ENCODE results near the gene RANBP3L.
"Not testable (repeated sequence)": the region's sequence is repeated elsewhere in the genome, so short reads cannot be mapped to it uniquely, and the experiment has no call there.

RANBP3L gene

DNA sequence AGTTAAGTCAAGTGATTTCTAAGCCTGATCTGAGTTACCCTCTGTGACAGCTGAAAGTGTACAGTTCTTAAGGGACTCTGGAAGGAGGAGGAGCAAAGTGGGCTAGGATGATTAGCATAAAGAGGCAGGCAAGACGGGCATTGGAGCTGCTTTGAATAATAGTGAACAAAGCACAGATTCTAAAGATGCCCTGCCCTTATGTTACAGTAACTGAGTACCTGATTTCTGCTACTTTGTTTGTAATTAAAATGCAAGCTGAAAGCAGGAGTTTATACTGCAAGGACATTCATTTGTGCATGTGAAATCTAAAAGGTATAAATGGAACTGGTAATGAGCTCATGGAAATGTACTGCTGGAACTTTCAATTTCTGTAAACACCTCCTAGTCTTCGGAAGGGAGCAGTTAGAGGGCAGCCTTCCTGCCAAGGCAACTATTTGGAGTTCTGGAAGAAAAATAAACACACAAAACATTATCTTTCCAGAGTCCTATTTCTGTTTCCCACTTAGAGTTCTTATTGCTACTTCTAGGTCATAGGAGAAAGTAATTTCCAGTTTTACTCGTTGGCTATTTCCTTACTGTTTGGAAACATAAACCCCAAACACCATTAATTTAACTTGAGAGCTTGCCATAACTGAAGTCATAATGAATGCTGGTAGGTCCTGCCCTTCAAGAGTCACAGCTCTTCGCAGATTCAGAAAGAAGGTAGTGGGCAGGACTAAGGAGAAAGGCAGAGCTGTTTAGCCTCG, at the start of gene RANBP3L:
Gene RANBP3L (minus strand): TSS at position 45 of the 746 bp plus-strand sequence. CDS start 486 bp downstream, outside the sequence.
- no peak for DNase-seq (ENCODE audit: low read depth in 2 of 2)

GRCh38 chr5:36346896-36347690, 45.4 kb upstream of the RANBP3L start:
- no peak for DNase-seq (ENCODE audit: low read depth in 2 of 2)

DNA sequence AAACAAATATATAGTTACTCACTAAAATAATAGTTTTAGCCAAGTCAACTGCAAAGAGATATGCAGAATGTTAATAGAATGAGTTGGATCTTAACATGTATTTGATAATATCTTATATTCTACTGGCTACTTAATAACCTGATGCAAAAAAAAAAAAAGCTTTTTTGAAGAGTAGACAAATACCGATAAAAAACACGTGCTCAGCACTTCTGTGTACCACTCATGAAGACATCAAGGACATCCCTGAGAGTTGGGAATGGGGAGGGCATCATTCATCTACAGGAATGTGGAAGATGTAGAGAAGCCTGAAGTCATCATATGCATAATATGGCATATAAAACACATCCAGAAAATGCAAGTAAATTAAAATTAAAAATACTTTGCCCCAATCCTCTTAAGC, 43.2 kb upstream of the RANBP3L start:
- DNase-seq (ENCODE audit: low read depth in 2 of 2): no peak

DNA sequence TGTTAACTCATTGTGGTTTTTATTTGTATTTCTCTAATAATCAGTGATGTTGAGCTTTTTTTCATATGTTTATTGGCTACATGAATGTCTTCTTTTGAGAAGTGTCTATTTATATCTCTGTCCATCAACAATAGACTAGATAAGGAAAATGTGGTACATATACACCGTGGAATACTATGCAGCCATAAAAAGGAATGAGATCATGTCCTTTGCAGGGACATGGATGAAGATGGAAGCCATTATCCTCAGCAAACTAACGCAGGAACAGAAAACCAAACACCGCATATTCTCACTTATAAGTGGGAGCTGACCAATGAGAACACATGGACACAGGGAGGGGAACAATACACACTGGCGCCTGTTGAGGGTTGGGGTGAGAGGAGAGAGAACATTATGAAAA, 40.0 kb upstream of the RANBP3L start:
- DNase-seq (ENCODE audit: low read depth in 2 of 2): not testable (repeated sequence)

- no peak for DNase-seq (ENCODE audit: low read depth in 2 of 2)
These were observed 35.9 kb upstream of the RANBP3L start for GRCh38 chr5:36337597-36337996.

GRCh38 chr5:36334315-36334714, 32.6 kb upstream of the RANBP3L start:
- DNase-seq (ENCODE audit: low read depth in 2 of 2): no peak

GRCh38 chr5:36332720-36333119, 31.0 kb upstream of the RANBP3L start:
- DNase-seq (ENCODE audit: low read depth in 2 of 2): not testable (repeated sequence)

GRCh38 chr5:36325196-36325595, 23.5 kb upstream of the RANBP3L start:
- DNase-seq (ENCODE audit: low read depth in 2 of 2): no peak

GRCh38 chr5:36323926-36324781, 22.5 kb upstream of the RANBP3L start:
- no peak for DNase-seq (ENCODE audit: low read depth in 2 of 2)

- DNase-seq (ENCODE audit: low read depth in 2 of 2): no peak
These were observed 11.4 kb upstream of the RANBP3L start for GRCh38 chr5:36312953-36313672.

- DNase-seq (ENCODE audit: low read depth in 2 of 2): no peak
These were observed 10.3 kb upstream of the RANBP3L start for GRCh38 chr5:36311956-36312355.

DNA sequence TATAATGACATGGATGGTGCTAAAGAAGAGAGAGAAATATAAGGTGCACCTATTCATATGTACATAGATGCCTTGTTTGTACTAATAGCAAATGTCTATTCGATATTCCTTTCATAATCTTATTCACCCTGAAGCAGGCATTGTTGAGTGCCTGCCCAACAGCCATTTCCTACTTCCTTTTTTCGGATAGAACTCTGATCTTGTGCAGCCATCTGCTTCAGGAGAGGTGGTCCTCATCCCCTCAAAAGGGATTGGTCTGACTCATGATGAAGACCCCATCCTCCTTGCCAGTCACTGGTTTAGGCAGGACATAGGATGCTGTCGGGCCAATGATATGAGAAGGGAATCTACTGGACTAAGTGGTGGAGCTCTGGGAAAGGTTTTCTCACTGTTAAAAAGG, 8.4 kb upstream of the RANBP3L start:
- no peak for DNase-seq (ENCODE audit: low read depth in 2 of 2)

DNA sequence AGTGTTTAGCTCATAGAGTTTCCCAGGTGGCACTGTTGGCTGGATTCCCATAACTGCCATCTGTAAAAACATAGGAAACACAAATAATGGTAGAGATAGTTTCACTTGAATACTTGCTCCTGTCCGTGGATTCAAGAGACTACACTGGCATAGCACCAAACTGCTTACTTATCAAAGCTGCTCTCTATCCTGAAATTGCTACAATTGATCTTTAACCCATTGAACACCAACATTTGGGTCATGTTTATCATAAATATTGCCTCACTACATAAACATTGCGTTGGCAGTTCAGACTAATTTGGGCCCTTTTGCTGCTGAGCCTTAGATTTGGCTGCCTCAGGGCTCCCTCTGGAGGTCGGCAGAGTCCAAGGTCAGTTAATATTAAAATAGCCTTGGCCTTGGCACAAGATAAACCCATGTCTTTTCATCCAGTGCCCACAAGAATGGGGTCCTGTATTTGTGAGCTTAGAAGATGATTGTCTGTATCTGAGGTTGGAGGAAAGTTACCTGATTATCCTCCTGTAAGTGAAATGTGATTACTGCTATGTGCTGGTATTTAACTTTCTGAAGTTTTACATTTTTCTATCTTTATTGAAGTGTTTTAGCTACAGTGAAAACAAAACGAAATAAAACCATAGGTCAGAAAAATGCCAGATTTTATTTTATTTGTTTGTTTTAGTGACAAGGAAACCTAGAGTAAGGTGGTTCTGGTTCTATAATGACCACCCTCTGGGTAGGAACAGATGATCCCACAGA, 4.0 kb upstream of the RANBP3L start:
- no peak for DNase-seq (ENCODE audit: low read depth in 2 of 2)

DNA sequence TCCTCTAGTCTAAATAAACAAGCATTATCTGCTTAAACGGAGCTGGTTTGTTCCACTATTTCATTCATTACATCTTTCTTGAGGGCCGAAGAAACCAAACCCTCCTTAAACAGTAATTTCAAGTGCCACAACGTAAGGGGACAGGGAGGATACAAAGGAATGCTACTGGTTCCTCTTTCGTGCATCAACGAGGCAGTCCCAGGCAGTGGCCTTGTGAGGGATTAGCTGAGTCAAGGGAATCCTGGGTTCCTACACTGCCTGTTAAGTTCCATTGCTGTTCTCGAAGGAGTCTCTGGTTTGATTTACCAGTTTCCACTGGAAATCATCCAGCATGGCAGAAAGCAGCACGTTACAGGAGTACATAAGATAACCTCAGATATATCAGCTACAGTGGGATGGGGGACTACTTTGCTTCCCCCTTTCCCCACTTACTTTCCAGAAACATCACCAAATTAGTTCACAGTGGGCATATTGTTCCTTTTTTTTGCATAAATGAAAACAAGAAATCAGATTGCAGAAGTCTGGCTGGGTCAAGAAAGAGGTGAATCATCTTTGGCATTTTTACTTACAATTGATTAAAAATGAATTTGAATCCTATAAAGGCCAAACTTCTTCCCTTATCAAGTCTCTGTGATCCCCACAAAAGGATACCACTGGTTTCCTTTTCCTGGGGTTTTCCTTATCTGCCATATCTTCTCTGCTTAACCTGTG, 2.5 kb upstream of the RANBP3L start:
- no peak for DNase-seq (ENCODE audit: low read depth in 2 of 2)

DNA sequence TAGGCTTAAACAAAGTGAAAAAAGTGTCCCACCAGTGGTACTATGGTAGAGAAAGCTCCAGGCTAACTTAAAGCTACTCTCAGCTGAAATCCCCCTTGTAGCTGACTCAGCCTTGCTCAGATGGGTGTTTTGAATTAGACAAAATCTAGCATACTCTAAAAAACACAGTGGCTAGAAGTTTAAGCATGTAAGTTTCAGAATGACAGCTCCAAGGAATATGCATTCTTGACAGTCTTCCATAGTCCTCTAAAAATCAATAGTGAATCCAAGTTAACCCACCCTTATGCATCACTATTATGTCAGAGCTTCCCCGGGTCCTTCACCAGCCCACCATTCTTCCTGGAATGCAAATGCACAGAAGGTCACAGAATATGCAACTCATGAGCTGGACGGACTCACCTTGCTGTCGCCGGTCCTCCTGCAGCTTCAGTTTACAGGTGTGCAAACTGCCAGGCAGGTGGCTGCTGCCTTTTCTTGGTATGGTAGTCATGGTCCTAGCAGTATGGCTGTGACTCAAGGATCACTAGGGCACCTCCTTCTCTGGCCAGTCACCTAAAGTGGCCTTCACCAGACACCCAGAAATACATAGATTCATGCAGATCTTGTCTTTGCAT, 668 bp downstream of the RANBP3L start:
- no peak for DNase-seq (ENCODE audit: low read depth in 2 of 2)

DNA sequence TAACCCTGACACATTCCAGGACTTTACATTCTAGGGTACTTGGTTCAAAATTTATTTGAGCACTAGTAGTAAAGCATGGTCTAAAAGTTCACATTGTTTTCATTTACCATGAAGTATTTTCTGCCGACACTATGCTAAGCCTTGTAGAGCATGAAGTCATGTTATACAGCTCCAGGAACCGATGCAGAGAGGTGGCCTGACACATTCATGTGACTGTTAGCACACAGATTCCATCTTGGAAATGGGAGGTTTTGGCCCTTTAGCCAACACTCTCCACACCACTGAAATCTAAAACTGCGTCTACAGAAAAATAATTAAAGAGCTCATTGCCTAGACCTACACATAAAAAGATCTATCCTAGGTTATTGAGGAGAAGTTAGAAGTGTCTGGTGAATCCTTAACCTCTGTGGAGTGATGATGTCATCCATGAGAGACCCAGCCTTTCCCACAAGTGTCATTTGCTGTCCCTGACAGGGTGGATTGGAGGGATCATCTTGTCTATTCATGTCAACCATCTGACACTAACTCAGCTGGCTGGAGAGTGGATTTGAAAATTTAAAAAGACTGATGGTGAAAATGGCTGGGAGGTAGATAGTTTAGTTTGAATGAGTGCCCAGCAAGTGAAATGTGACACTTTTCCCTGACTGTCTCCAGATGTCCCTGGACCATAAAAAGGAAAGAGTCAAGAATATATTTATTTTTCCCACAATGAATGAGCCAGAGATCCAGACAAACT, 1.3 kb downstream of the RANBP3L start:
- no peak for DNase-seq (ENCODE audit: low read depth in 2 of 2)

GRCh38 chr5:36298552-36298951, 3.1 kb downstream of the RANBP3L start:
- DNase-seq (ENCODE audit: low read depth in 2 of 2): no peak

DNA sequence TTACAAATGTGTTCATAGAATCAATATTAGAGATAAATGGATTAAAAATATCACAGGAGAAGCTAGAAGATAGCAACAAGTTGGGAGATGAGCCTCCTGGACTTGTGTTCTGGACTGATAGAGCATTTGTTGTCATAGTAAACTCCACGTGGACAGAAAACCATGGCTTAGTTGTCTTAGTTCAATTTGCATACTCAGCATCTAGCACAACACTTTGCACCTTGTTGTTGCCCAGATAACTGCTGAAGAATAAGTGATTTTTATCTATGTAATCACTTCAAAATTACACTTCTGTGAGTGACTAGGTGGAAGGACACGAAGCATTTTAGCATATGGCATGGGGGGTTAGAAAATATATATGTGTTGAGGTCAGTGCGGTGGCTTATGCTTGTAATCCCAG, 4.0 kb downstream of the RANBP3L start:
- DNase-seq (ENCODE audit: low read depth in 2 of 2): no peak

Measured in stimulated activated CD4-positive, alpha-beta T cell treated with anti-CD3 and anti-CD28 coated beads, Interleukin-15, amount 100 ng/mL, for 48 hours (primary cell).